Right cardiac atrium (tissue), 5 donors: Measurements from ENCODE around the gene DMPK. TPM values are rescaled to one million over a fixed set of nuclear protein-coding genes. Genes with fewer than 3 reads are reported as not detected.
A peak's percentile ranks its signal among the peaks of the same experiment; 100 is the strongest.
"Not testable (repeated sequence)": the region's sequence is repeated elsewhere in the genome, so short reads cannot be mapped to it uniquely, and the experiment has no call there.

ENCODE experiments used
- ATAC-seq, 2 donors: fragments of 200-7000 bp; cut with Tn5 transposase; one replicate each; pipeline versions ENCODE4 v1.8.0 to v1.9.1; 2020; ENCODE audit warnings: moderate library complexity in 2 of 2, mild to moderate bottlenecking in 1 of 2
- DNase-seq, 3 donors: peaks; one replicate each; pipeline ENCODE4 v3.0.0-alpha.2; 2020
- H3K27ac ChIP-seq: one replicate; pipeline ENCODE4 v1.5.1; 2013; ENCODE audit warnings: mild to moderate bottlenecking, low read length, control low read depth, moderate library complexity
- H3K27me3 ChIP-seq: one replicate; pipeline ENCODE4 v1.6.1; 2013; ENCODE audit not compliant: control insufficient read depth, insufficient read depth
- H3K4me1 ChIP-seq: one replicate; pipeline ENCODE4 v1.6.1; 2013; ENCODE audit warnings: low read length; ENCODE audit not compliant: control insufficient read depth, insufficient read depth
- H3K4me3 ChIP-seq: one replicate; pipeline ENCODE4 v1.5.1; 2013; ENCODE audit warnings: low read length, control low read depth
- H3K9me3 ChIP-seq: one replicate; pipeline ENCODE4 v1.6.1; 2013; ENCODE audit warnings: low read length; ENCODE audit not compliant: control insufficient read depth
- WGBS: extraction: QIAGEN DNeasy Blood & Tissue Kit; methylation state at CpG from one replicate; pipeline ENCODE4 v1.1.7; 2013; 5-methylcytosine and 5-hydroxymethylcytosine counted together
- intact Hi-C, 4 donors: fragments of 100-400 bp; cut with DNase I; formaldehyde crosslinking; loops; one replicate each; pipeline versions ENCODE4 v1.11.0 to v1.14.0; 2022 to 2023
- polyA plus RNA-seq: library from polyadenylated mRNA; stranded (reverse); fragments of 200-250 nt; gene quantifications from one replicate; pipeline ENCODE4 v1.2.3, GENCODE V29; 2013
- total RNA-seq, 4 donors: library from RNA; stranded (reverse); fragmentation: NEBNext Ultra II Directional; extraction: Animal tissue kit (Norgen Biotek cat#: 25700); gene quantifications; one replicate each; pipeline ENCODE4 v1.2.1, GENCODE V29; 2021
- donor health status: healthy with polysubstance abuse.
- donor health status: DM: no; HTN: yes; CAD: no.
- donor health status: DM: no; HTN: no; CAD: no.
- donor health status: DM: no; HTN: yes; CAD: no; lungs with severe emphysema.
- donor health status: DM: yes; HTN: yes; CAD: no.

The DMPK gene
- total and polyA plus RNA-seq, 5 donors: 220 to 395 (median 290) TPM

DNA sequence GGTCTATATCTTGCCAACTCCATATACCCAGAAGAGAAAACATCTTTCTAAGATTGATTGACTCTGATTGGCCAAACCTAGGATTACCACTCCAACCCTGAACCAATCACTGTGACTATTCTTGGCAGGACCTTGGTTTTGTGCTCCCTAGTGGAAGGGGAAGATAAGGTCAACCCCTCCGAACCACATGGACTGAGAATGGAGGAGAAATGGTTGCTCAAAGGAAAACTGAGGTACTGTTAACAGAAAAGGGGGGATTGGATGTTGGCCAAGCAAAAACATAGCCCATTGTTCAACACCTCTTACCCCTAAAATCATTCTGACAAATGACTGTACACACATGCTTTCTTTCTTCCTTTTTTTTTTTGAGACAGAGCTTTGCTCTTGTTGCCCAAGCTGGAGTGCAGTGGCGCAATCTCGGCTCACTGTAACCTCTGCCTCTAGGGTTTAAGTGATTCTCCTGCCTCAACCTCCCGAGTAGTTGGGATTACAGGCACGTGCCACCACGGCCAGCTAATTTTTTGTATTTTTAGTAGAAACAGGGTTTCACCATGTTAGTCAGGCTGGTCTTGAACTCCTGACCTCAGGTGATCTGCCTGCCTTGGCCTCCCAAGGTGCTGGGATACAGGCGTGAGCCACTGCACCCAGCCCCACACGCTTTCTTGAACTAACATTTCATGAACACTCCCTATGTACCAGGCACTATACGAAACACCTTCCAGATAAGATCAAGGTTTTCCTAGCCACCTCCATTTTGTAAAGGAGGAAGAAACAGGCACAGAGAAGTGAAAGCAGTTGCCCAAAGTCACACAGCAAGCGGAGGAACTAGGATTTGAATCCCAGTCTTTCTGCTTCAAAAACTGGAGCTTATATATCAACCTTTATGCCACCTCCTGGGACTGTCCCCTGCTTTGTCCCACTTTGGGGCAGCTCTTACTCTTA, 42.5 kb downstream of the DMPK start:
- intact Hi-C loops: no loop called here
- H3K27me3 ChIP-seq: no peaks in the 10 kb centered on the region
- DNase-seq (no peak), ATAC-seq (no peak)
- no peaks in the 10 kb centered on the region for H3K4me1 ChIP-seq
- H3K27ac ChIP-seq: no peak overlapping the region
- WGBS: 83% methylated on average over 10 of the region's 10 CpGs
- no peaks in the 10 kb centered on the region for H3K9me3 ChIP-seq
- H3K4me3 ChIP-seq: no peak overlapping the region

DNA sequence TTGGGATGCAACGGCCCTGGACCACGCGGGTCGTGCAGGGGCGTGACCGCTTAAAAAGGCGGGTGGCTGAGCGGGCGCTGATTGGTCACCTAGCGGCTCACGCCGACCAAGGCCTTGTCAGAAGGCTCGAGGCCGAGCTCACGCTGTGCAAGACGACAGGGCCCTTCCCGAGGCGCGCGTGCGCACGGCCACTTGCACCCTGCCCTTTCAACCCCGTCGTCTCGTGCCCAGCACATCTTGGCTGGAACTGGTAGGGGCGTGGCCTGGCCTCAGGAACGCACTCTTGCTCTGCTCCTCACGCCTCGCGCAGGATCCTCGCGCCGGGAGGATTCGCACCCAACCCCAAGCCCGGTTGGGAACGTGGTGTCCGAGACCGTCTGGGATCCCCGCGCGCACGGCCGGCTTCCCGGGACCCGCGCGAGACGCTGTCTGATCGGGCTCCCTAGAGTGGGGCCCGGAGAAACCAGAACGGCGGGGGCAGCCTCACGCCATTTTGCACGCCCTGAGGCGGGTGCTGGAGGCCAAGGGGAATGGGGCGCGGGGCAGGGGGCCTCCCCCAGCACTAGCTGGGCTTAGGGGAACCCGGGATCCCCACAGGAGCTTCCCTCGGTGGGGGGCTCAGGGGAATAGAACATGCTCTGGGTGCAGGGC, 49.0 kb downstream of the DMPK start, which contains the start of gene MEIOSIN:
MEIOSIN (plus strand) TSS at position 280 of the 651 bp plus-strand sequence. CDS start 1,938 bp downstream, outside the sequence.
- no peak for ATAC-seq
- 89% methylated on average over 59 of the region's 59 CpGs for WGBS
- intact Hi-C loops: no loop called here
- H3K27ac ChIP-seq: no peak within 1 kb of the TSS
- peak in 2 of 3 donors; percentile 57 to 66 for DNase-seq
- H3K4me3 ChIP-seq: no peak within 1 kb of the TSS
- no peaks in the 10 kb centered on the region for H3K9me3 ChIP-seq
- H3K27me3 ChIP-seq: no peaks in the 10 kb centered on the region
- peaks cover 3% of the 10 kb centered on the region for H3K4me1 ChIP-seq

GRCh38 chr19:45730368-45731288, 51.7 kb downstream of the DMPK start, which contains the start of gene FBXO46:
FBXO46 (minus strand) TSS chr19:45730896; CDS start chr19:45713495, 17,401 bp downstream.
- DNase-seq: peak; percentile 97 to 99 (median 98)
- H3K4me3 ChIP-seq: peak within 1 kb of the TSS; percentile 85
- ATAC-seq: peak; percentile 98
- H3K9me3 ChIP-seq: no peaks in the 10 kb centered on the region
- intact Hi-C loops: no loop called here
- peak within 1 kb of the TSS; percentile 5 for H3K27ac ChIP-seq
- 1% methylated on average over 48 of the region's 48 CpGs for WGBS
- H3K4me1 ChIP-seq: peaks cover 3% of the 10 kb centered on the region
- no peaks in the 10 kb centered on the region for H3K27me3 ChIP-seq

GRCh38 chr19:45729800-45730290, 52.4 kb downstream of the DMPK start:
- Histone ChIP-seq H3K27ac (no peak overlapping the region), H3K9me3 (no peaks in the 10 kb centered on the region), H3K27me3 (no peaks in the 10 kb centered on the region), H3K4me1 (peaks cover 3% of the 10 kb centered on the region), H3K4me3 (peak overlapping the region; percentile 85)
- no peak for ATAC-seq
- no peak for DNase-seq
- intact Hi-C loops: no loop called here
- 8% methylated on average over 10 of the region's 10 CpGs for WGBS

DNA sequence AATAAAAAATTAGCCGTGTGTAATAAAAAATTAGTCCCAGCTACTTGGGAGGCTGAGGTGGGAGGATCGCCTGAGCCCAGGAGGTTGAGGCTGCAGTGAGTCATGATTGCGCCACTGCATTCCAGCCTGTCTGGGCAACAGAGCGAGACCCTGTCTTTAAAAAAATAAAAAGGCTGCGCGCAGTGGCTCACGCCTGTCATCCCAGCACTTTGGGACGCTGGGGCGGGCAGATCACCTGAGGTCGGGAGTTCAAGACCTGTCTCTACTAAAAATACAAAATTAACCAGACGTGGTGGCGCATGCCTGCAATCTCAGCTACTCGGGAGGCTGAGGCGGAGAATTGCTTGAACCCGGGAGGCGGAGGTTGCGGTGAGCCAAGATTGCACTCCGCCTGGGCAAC, 53.6 kb downstream of the DMPK start:
- WGBS: 96% methylated on average over 18 of the region's 18 CpGs
- intact Hi-C loops: not testable (repeated sequence)

GRCh38 chr19:45720065-45720464, 62.2 kb downstream of the DMPK start:
- H3K27ac ChIP-seq, H3K4me3 ChIP-seq, ATAC-seq, H3K4me1 ChIP-seq, DNase-seq, H3K9me3 ChIP-seq, H3K27me3 ChIP-seq, intact Hi-C loops: not testable (repeated sequence)
- WGBS: 97% methylated on average over 11 of the region's 11 CpGs

More for the DNA sequence above, 53.6 kb downstream of the DMPK start:
- H3K27me3 ChIP-seq, H3K9me3 ChIP-seq, H3K27ac ChIP-seq, H3K4me3 ChIP-seq, DNase-seq, H3K4me1 ChIP-seq, ATAC-seq: not testable (repeated sequence)

Other genes with a start within 250 kb of the DMPK start
- 10 to 100 TPM; 20.7 to 27.6 (median 24.1) TPM for gene OPA3, start 197.7 kb downstream of the DMPK start, total RNA-seq
- 17.5 TPM for gene OPA3, start 197.7 kb downstream of the DMPK start, polyA plus RNA-seq
- 10 to 100 TPM in 1 of 4 donors, 1 to 10 TPM in 3; 3.7 to 11.3 (median 4.7) TPM for gene GPR4, start 180.3 kb downstream of the DMPK start, total RNA-seq
- gene GPR4, start 180.3 kb downstream of the DMPK start, polyA plus RNA-seq: 7.7 TPM
- gene EML2, start 143.1 kb downstream of the DMPK start, total RNA-seq: 10 to 100 TPM; 25.2 to 37.9 (median 33.7) TPM
- 19.0 TPM for gene EML2, start 143.1 kb downstream of the DMPK start, polyA plus RNA-seq
- gene GIPR, start 114.3 kb downstream of the DMPK start, total RNA-seq: 10 to 100 TPM in 3 of 4 donors, 1 to 10 TPM in 1; 8.5 to 16.7 (median 12.5) TPM
- 8.7 TPM for gene GIPR, start 114.3 kb downstream of the DMPK start, polyA plus RNA-seq
- gene SNRPD2, start 90.5 kb downstream of the DMPK start, total RNA-seq: 100 to 1,000 TPM; 246 to 297 (median 285) TPM
- gene SNRPD2, start 90.5 kb downstream of the DMPK start, polyA plus RNA-seq: 281 TPM
- 1 to 10 TPM; 2.5 to 3.3 (median 3.1) TPM for gene QPCTL, start 89.8 kb downstream of the DMPK start, total RNA-seq
- gene QPCTL, start 89.8 kb downstream of the DMPK start, polyA plus RNA-seq: 2.7 TPM
- gene FBXO46, start 51.6 kb downstream of the DMPK start, total RNA-seq: 10 to 100 TPM; 11.4 to 13.2 (median 12.6) TPM
- 9.4 TPM for gene FBXO46, start 51.6 kb downstream of the DMPK start, polyA plus RNA-seq
- gene MEIOSIN, start 49.1 kb downstream of the DMPK start, total RNA-seq: under 1 TPM; 0.15 to 0.76 (median 0.30) TPM
- gene MEIOSIN, start 49.1 kb downstream of the DMPK start, polyA plus RNA-seq: 0.41 TPM
- gene SIX5, start 13.2 kb downstream of the DMPK start, total RNA-seq: 10 to 100 TPM; 15.8 to 33.2 (median 24.1) TPM
- gene SIX5, start 13.2 kb downstream of the DMPK start, polyA plus RNA-seq: 19.4 TPM
- gene DMWD, start 10.4 kb upstream of the DMPK start, total RNA-seq: 10 to 100 TPM; 72.2 to 87.1 (median 76.6) TPM
- gene DMWD, start 10.4 kb upstream of the DMPK start, polyA plus RNA-seq: 50.2 TPM
- gene RSPH6A, start 32.8 kb upstream of the DMPK start, total RNA-seq: under 1 TPM in 1 of 4 donors, not detected in 3; 0.14 TPM
- gene RSPH6A, start 32.8 kb upstream of the DMPK start, polyA plus RNA-seq: not detected
- 10 to 100 TPM; 33.1 to 40.4 (median 34.4) TPM for gene SYMPK, start 80.7 kb upstream of the DMPK start, total RNA-seq
- gene SYMPK, start 80.7 kb upstream of the DMPK start, polyA plus RNA-seq: 23.5 TPM
- not detected for gene FOXA3, start 81.8 kb upstream of the DMPK start, total RNA-seq
- not detected for gene FOXA3, start 81.8 kb upstream of the DMPK start, polyA plus RNA-seq
- gene IRF2BP1, start 103.7 kb upstream of the DMPK start, total RNA-seq: 10 to 100 TPM; 21.5 to 23.4 (median 22.5) TPM
- gene IRF2BP1, start 103.7 kb upstream of the DMPK start, polyA plus RNA-seq: 17.5 TPM
- gene MYPOP, start 120.1 kb upstream of the DMPK start, total RNA-seq: 10 to 100 TPM in 3 of 4 donors, 1 to 10 TPM in 1; 9.1 to 15.4 (median 12.9) TPM
- gene MYPOP, start 120.1 kb upstream of the DMPK start, polyA plus RNA-seq: 9.3 TPM
- gene NANOS2, start 132.3 kb upstream of the DMPK start, total RNA-seq: not detected
- gene NANOS2, start 132.3 kb upstream of the DMPK start, polyA plus RNA-seq: not detected
- 1 to 10 TPM; 3.8 to 5.4 (median 3.9) TPM for gene NOVA2, start 191.4 kb upstream of the DMPK start, total RNA-seq
- 3.3 TPM for gene NOVA2, start 191.4 kb upstream of the DMPK start, polyA plus RNA-seq
- gene CCDC61, start 213.0 kb upstream of the DMPK start, total RNA-seq: 10 to 100 TPM in 1 of 4 donors, 1 to 10 TPM in 3; 7.1 to 12.7 (median 9.6) TPM
- gene CCDC61, start 213.0 kb upstream of the DMPK start, polyA plus RNA-seq: 7.9 TPM
- gene PGLYRP1, start 240.6 kb upstream of the DMPK start, total RNA-seq: not detected
- gene PGLYRP1, start 240.6 kb upstream of the DMPK start, polyA plus RNA-seq: not detected